HG02840 (cell line): ENCODE data around the gene AAR2.

Source experiments
- ATAC-seq: cut with Tn5 transposase; IDR thresholded peaks from one replicate; pipeline ENCODE4 v1.9.1; 2021; ENCODE audit warnings: mild to moderate bottlenecking, moderate library complexity, moderate number of reproducible peaks; ENCODE audit not compliant: unreplicated experiment, low FRiP score

The AAR2 gene, protein sequence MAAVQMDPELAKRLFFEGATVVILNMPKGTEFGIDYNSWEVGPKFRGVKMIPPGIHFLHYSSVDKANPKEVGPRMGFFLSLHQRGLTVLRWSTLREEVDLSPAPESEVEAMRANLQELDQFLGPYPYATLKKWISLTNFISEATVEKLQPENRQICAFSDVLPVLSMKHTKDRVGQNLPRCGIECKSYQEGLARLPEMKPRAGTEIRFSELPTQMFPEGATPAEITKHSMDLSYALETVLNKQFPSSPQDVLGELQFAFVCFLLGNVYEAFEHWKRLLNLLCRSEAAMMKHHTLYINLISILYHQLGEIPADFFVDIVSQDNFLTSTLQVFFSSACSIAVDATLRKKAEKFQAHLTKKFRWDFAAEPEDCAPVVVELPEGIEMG

GRCh38 chr20:36235892-36236785 lies at the start of gene AAR2:
TSS of gene AAR2 (plus strand) at chr20:36236478. CDS start at chr20:36239869, 3,391 bp downstream.
- no peak for ATAC-seq

GRCh38 chr20:36193977-36194712 lies 42.1 kb upstream of the AAR2 start:
- ATAC-seq: no peak

DNA sequence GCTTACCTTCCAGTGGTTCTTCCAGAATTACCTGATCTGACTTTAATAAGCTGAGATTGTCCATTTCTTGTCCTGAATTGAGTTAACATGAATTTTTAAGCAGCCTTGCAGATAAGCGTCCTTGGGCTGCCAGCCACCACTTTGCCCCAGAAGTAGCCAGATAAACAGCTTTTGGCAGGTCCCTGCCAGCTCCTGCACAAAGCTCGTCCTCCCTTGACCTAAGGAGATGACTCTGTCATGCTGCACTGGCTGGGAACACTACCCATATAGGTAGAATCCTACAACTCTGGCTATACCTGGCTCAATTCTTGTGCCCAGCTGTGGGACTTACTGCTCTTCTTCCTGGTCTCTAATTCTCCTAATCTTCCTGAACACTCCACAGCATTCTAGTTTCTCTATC lies 39.6 kb upstream of the AAR2 start:
- ATAC-seq: no peak

DNA sequence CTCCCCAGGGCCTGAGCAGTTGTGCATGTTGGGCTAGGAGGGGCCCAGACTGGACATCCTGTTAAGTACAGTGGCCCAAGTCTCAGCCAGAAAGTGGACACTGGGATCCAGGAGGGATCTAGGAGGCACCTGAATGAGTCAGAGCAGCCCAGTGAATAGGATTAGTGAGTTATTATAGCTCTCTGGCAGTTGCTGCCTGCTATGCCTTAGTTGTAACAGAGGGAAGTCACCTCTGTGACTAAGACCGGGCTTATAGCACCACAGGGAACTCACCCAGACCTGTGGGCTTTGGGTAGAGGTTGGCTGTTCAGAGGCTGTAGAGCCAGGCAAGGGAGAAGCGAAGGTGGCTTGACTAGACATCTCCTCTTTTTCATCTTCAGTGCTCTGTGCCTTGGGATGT lies 39.0 kb upstream of the AAR2 start:
- ATAC-seq: no peak

DNA sequence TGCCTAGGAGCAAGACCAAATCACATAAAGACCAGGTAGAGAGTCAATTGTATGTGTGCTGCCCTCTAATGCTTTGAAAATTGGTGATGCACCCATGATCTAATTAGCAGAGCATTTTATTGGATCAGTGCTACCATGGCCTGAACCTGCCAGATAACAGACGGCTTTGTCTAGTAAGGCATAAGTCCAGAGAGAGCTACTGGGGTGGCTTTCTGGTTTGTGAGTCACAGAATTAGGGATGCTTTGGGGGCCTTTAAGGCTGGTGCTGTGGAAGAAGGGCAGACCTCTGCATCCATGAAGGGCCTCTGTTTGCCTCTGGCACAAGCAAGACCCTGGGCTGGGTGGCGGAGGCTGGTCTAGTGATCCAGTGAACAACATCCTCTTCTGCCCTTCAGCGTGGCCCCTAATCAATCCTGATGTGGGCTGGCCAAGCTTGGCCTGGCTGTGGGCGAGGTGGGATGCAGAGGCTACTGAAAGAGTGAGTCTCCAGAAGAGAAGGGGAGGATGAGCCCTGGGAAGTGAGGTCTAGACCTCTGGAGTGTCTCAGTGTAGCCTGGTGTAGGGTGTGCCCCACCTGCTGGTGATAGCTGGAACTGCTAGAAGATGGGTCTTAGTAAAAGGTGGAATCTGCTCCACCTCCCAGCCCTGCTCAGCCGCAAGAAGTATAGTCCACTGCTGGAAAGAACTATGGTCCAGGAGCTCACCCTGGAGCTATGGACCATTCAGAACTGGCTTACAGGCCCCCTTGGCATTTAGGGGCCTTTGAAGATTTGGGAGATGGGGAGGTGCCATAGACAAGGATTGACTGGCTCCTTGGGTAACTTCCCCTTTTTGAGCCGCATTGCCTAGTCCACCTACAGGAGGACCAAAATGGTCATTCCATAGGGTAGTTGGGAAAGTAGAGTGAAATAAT lies 36.7 kb upstream of the AAR2 start:
- ATAC-seq: no peak

DNA sequence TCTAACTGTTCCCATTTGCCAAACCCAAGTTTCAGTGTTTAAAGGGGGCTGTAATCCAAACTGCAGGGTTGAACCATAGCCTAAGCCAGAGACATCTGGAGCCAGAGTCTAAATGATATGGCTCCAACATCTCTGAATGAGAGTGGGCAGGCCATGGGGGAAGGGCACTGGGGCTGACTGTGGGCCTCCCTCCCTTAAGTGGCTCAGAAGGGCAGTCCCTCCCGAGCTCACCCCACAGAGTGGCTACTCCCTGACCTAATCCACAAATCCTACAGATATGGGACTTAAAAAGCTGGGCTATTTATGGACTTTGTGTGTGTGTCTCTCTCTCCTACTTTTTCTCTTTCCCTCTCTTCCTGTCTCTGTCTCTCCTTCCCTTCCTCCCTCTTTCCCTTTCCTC lies 35.8 kb upstream of the AAR2 start:
- ATAC-seq: no peak

DNA sequence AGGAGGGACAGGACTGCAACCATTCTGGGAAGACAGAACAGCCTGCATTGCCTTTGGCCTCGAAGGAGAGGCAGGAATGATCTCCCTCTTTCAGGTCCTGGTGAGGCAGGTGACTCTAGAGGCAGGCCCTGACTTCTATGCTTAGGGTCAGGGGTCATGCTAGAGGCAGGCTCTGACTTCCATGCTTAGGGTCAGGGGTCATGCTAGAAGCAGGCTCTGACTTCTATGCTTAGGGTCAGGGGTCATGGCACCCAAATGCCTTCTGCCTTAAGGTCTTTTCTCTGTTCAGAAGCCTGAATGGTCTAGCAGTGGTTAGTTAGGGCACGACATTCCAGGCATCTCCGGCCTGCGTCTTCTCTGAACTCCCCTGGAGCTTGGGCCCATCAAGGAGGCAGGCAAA lies 35.1 kb upstream of the AAR2 start:
- ATAC-seq: no peak

- ATAC-seq: no peak
Measured at GRCh38 chr20:36202891-36203338, 33.4 kb upstream of the AAR2 start.

DNA sequence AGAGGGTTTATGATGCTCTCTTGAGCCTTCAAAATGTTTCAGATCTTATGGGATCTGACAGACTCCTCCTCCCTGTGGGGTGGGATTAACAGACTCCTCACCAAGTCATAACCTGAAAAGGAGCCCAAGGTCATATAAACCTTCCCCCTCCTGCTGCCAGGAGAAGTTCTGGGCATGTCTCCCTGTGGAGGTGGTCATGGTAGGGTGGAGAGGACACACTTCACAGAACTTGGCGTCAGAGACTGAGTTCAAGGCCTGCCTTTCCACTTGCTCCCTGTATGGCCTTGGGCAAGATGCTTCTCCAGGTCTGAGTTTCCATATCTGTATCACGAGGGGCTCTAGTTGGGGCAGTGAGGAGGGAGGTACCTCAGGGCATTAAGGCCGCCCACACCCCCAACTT lies 32.4 kb upstream of the AAR2 start:
- ATAC-seq: no peak

GRCh38 chr20:36205026-36205425 lies 31.3 kb upstream of the AAR2 start:
- no peak for ATAC-seq

GRCh38 chr20:36206068-36206467 lies 30.2 kb upstream of the AAR2 start:
- ATAC-seq: no peak

DNA sequence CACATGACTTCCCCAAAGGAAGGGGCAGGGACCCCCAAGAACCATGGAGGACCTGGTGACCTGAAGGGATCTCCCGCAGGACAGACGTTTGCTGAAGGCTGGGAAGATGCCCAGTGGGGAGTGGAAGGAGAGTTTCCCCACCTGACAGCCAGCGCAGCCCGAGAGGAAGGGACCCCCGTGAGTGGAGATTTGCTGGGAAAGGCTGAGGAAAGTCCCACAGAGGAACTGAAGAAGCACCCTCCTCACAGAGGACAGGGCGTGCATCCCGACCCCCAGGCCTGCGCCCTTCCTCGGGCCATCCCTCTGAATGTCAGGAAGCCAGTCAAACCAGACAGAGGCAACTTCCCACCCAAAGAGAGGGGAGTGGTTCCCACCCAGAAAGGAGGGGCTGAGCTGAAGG lies 29.6 kb upstream of the AAR2 start:
- no peak for ATAC-seq

- no peak for ATAC-seq
Measured at GRCh38 chr20:36207602-36208001, 28.7 kb upstream of the AAR2 start.

GRCh38 chr20:36208257-36208656 lies 28.0 kb upstream of the AAR2 start:
- ATAC-seq: no peak

GRCh38 chr20:36210436-36211021 lies 25.7 kb upstream of the AAR2 start:
- no peak for ATAC-seq

DNA sequence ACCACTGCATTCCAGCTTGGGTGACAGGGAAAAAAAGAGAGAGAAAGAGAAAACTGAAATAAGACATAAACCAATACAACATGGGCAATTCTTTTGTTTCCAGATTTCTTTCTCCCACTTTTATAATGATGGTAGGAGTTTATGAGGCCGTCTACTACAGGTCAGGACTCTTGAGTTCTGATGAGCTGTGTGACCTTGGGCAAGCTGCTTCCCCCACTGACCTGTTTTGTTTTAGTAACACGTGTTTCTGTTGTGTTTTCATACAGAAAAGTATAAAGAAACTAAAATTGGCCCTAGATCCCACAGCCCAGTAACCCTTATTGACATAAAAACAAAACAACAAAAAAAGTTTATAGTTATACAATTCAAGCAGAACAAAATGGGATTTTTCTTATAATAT lies 22.9 kb upstream of the AAR2 start:
- ATAC-seq: no peak

- no peak for ATAC-seq
Measured at GRCh38 chr20:36214684-36215256, 21.5 kb upstream of the AAR2 start.

DNA sequence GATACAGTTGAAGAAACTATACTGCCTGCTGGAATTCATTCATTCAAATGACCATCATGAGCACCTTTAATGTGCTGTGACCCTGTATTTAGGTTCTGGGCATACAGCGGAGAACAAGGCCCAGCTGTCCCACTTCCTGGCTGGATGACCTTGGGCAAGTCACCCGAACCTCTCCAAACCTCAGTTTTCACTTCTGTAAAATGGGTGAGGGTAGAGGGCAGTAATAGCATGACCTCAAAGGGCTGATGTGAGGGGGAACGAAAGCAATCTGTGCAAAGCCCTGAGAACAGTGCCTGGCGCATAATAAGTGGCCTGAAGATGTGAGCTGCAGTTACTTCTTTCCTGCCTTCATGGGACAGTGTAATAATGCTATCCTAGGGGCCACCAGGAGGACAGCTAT lies 20.5 kb upstream of the AAR2 start:
- no peak for ATAC-seq
